HFFc6 (cell line): Measurements from ENCODE around the gene TRPM2. TPM values are rescaled to one million over a fixed set of nuclear protein-coding genes. Genes with fewer than 3 reads are reported as not detected.

Source experiments
- DNase-seq: peaks from one replicate; pipeline ENCODE4 v3.0.0-alpha.2; 2018
- H3K27ac Mint-ChIP-seq: 2 replicates; pipeline ENCODE4 v1.8.0; 2020; ENCODE audit warnings: mild to moderate bottlenecking, mixed read lengths
- H3K27me3 Mint-ChIP-seq: 2 replicates; pipeline ENCODE4 v1.8.0; 2021; ENCODE audit warnings: mild to moderate bottlenecking, moderate library complexity, mixed read lengths; ENCODE audit not compliant: insufficient read depth
- H3K36me3 Mint-ChIP-seq: 2 replicates; pipeline ENCODE4 v1.8.0; 2021; ENCODE audit warnings: low read depth, mixed read lengths
- H3K4me1 Mint-ChIP-seq: 2 replicates; pipeline ENCODE4 v1.8.0; 2020; ENCODE audit warnings: low read depth, mixed read lengths
- H3K4me3 Mint-ChIP-seq: 2 replicates; pipeline ENCODE4 v1.8.0; 2020; ENCODE audit warnings: mild to moderate bottlenecking, moderate library complexity, mixed read lengths
- H3K9me3 Mint-ChIP-seq: 2 replicates; pipeline ENCODE4 v1.8.0; 2020; ENCODE audit warnings: mild to moderate bottlenecking, mixed read lengths
- total RNA-seq, 6 experiments: library from RNA; stranded (reverse); fragmentation: NEBNext Ultra II Directional; extraction: Animal tissue kit (Norgen Biotek cat#: 25700); gene quantifications; 2 replicates in 1 of 6; 3 replicates in 5 of 6; pipeline ENCODE4 v1.2.3, GENCODE V29; 2021
- TF ChIP-seq, protein P1 (sequence below): fragments of 200-600 bp; sonication (generic); IDR thresholded peaks from 2 replicates; pipeline ENCODE4 v1.5.0; 2021; ENCODE audit warnings: antibody characterized with exemption, mild to moderate bottlenecking

The TRPM2 gene
- total RNA-seq, 6 experiments from 2014 or later, result 0.09 to 0.31 (median 0.20) TPM; not detected in 2

- TF ChIP-seq, protein P1, sequence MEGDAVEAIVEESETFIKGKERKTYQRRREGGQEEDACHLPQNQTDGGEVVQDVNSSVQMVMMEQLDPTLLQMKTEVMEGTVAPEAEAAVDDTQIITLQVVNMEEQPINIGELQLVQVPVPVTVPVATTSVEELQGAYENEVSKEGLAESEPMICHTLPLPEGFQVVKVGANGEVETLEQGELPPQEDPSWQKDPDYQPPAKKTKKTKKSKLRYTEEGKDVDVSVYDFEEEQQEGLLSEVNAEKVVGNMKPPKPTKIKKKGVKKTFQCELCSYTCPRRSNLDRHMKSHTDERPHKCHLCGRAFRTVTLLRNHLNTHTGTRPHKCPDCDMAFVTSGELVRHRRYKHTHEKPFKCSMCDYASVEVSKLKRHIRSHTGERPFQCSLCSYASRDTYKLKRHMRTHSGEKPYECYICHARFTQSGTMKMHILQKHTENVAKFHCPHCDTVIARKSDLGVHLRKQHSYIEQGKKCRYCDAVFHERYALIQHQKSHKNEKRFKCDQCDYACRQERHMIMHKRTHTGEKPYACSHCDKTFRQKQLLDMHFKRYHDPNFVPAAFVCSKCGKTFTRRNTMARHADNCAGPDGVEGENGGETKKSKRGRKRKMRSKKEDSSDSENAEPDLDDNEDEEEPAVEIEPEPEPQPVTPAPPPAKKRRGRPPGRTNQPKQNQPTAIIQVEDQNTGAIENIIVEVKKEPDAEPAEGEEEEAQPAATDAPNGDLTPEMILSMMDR, result no peak
- Mint-ChIP-seq H3K27me3 (peaks cover 4% of the 10 kb centered on the region), H3K36me3 (peaks cover 5% of the 10 kb centered on the region; the same call in 1 of the 2 replicates), H3K4me3 (no peak overlapping the region), H3K9me3 (peaks cover 22% of the 10 kb centered on the region), H3K27ac (no peak overlapping the region), H3K4me1 (no peaks in the 10 kb centered on the region)
- no peak for DNase-seq
Measured at GRCh38 chr21:44456915-44457736, 103.7 kb downstream of the TRPM2 start.

GRCh38 chr21:44458971-44459711, 105.7 kb downstream of the TRPM2 start:
- TF ChIP-seq, protein P1, result no peak
- Mint-ChIP-seq H3K36me3 (peaks cover 5% of the 10 kb centered on the region; the same call in 1 of the 2 replicates), H3K27ac (no peak overlapping the region), H3K9me3 (peaks cover 21% of the 10 kb centered on the region), H3K4me1 (no peaks in the 10 kb centered on the region), H3K4me3 (no peak overlapping the region), H3K27me3 (peaks cover 4% of the 10 kb centered on the region)
- no peak for DNase-seq

GRCh38 chr21:44459712-44460440, 106.5 kb downstream of the TRPM2 start:
- no peak for DNase-seq
- Mint-ChIP-seq H3K27me3 (peaks cover 4% of the 10 kb centered on the region), H3K27ac (no peak overlapping the region), H3K4me3 (no peak overlapping the region), H3K36me3 (no peaks in the 10 kb centered on the region), H3K4me1 (no peaks in the 10 kb centered on the region), H3K9me3 (peaks cover 14% of the 10 kb centered on the region; the same call in 1 of the 2 replicates)
- TF ChIP-seq, protein P1, result no peak

DNA sequence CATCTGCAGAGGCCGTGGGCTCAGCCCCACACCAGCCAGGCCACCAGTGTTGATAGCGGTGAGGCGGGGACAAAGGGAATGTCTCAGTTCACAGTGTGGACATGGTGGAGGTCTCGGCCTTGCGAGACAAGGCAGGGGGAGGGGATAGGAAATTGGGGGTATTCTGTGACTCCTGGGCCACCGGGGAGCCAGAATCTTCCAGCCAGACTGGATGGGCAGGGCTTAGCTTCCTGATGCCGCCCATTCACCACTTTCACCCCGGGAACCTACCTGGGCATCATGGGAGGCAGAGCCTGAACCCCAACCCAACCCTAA, 107.0 kb downstream of the TRPM2 start:
- TF ChIP-seq, protein P1, result no peak
- no peak for DNase-seq
- Mint-ChIP-seq H3K4me3 (no peak overlapping the region), H3K36me3 (no peaks in the 10 kb centered on the region), H3K27ac (no peak overlapping the region), H3K27me3 (peaks cover 4% of the 10 kb centered on the region), H3K9me3 (peaks cover 18% of the 10 kb centered on the region), H3K4me1 (no peaks in the 10 kb centered on the region)

DNA sequence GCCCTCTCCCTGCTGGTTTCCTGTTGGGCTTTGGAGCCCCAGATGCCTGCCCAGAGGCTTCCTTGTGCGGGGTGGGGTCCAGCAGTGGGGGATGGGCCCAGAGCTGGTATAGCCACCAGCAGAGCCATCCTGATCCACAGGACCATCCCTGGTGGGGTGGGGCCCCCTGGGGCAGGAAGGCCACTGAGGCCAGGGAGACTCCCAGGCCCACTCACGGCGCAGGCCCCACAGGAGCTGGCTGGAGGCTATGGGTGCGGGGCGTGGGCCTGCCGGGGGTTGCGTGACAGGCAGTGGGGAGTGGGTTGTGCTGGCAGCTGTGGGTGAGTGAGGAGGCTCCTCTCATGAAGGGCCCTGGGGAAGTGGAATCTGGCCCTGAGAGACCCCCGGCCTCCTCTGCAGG, 107.6 kb downstream of the TRPM2 start:
- Mint-ChIP-seq H3K36me3 (no peaks in the 10 kb centered on the region; the same call in 1 of the 2 replicates), H3K27ac (no peak overlapping the region), H3K9me3 (peaks cover 24% of the 10 kb centered on the region), H3K27me3 (peaks cover 4% of the 10 kb centered on the region), H3K4me3 (no peak overlapping the region), H3K4me1 (no peaks in the 10 kb centered on the region)
- TF ChIP-seq, protein P1, result no peak
- no peak for DNase-seq
